Measurements from ENCODE around the gene SPTA1. TPM values are rescaled to one million over a fixed set of nuclear protein-coding genes. Genes with fewer than 3 reads are reported as not detected.

The SPTA1 gene
- total RNA-seq, 2 experiments from 2014 or later = not detected

GRCh38 chr1:158579733-158580132 is 106.8 kb downstream of the SPTA1 start, which contains the start of gene OR10X1:
Gene OR10X1, minus strand, starts transcription at chr1:158579899. Its CDS starts 0 bp downstream, at chr1:158579899.
- H3K27me3 Mint-ChIP-seq = peaks cover 20% of the 10 kb centered on the region
- no peaks in the 10 kb centered on the region for H3K4me1 Mint-ChIP-seq (ENCODE audit: low read depth)
- ATAC-seq (ENCODE audit: poor library complexity) (no peak), DNase-seq (no peak)
- POLR2A ChIA-PET = no interaction called here
- intact Hi-C loops (cut with DNase I, micrococcal nuclease) = no loop called here
- Histone ChIP-seq H3K36me3 (ENCODE audit: insufficient read depth, low read length) (no peaks in the 10 kb centered on the region), H3K27ac (ENCODE audit: low read depth in 1 of 2, low read length in 2 of 2) (no peak within 1 kb of the TSS), H3K4me3 (ENCODE audit: low read length) (no peak within 1 kb of the TSS), H3K9me3 (ENCODE audit: control insufficient read depth in 1 of 2, insufficient read depth in 1 of 2, low read length in 2 of 2) (no peaks in the 10 kb centered on the region), H3K27me3 (ENCODE audit: control insufficient read depth in 1 of 2, insufficient read depth in 2 of 2, low read length in 2 of 2) (no peaks in the 10 kb centered on the region), H3K4me1 (ENCODE audit: insufficient read depth, low read length) (no peaks in the 10 kb centered on the region)
- H3K4me3 Mint-ChIP-seq = no peak within 1 kb of the TSS
- H3K36me3 Mint-ChIP-seq (ENCODE audit: low read depth) = no peaks in the 10 kb centered on the region
- TF ChIP-seq CTCF (IDR thresholded peaks at IDR 0.05) = no peak
- H3K9me3 Mint-ChIP-seq = no peaks in the 10 kb centered on the region
- CTCF ChIA-PET = no interaction called here
- no peak within 1 kb of the TSS for H3K27ac Mint-ChIP-seq

GRCh38 chr1:158577561-158577960 is 109.0 kb downstream of the SPTA1 start:
- Mint-ChIP-seq H3K9me3 (no peaks in the 10 kb centered on the region), H3K4me1 (ENCODE audit: low read depth) (no peaks in the 10 kb centered on the region), H3K27ac (no peak overlapping the region), H3K36me3 (ENCODE audit: low read depth) (no peaks in the 10 kb centered on the region), H3K27me3 (peaks cover 4% of the 10 kb centered on the region), H3K4me3 (no peak overlapping the region)
- H3K4me1 ChIP-seq (ENCODE audit: insufficient read depth, low read length) = no peaks in the 10 kb centered on the region
- no peak overlapping the region for H3K4me3 ChIP-seq (ENCODE audit: low read length)
- ChIA-PET CTCF (no interaction called here), POLR2A (no interaction called here)
- no peak overlapping the region for H3K27ac ChIP-seq (ENCODE audit: low read depth in 1 of 2, low read length in 2 of 2)
- DNase-seq (no peak), ATAC-seq (ENCODE audit: poor library complexity) (no peak)
- intact Hi-C loops (cut with DNase I, micrococcal nuclease) = no loop called here
- H3K9me3 ChIP-seq (ENCODE audit: control insufficient read depth in 1 of 2, insufficient read depth in 1 of 2, low read length in 2 of 2) = no peaks in the 10 kb centered on the region
- TF ChIP-seq CTCF (IDR thresholded peaks at IDR 0.05) = no peak
- no peaks in the 10 kb centered on the region for H3K27me3 ChIP-seq (ENCODE audit: control insufficient read depth in 1 of 2, insufficient read depth in 2 of 2, low read length in 2 of 2)
- H3K36me3 ChIP-seq (ENCODE audit: insufficient read depth, low read length) = no peaks in the 10 kb centered on the region

- Mint-ChIP-seq H3K4me3 (no peak overlapping the region), H3K27ac (no peak overlapping the region), H3K27me3 (peaks cover 27% of the 10 kb centered on the region), H3K9me3 (peaks cover 4% of the 10 kb centered on the region), H3K36me3 (ENCODE audit: low read depth) (no peaks in the 10 kb centered on the region), H3K4me1 (ENCODE audit: low read depth) (no peaks in the 10 kb centered on the region)
- Histone ChIP-seq H3K36me3 (ENCODE audit: insufficient read depth, low read length) (no peaks in the 10 kb centered on the region), H3K4me1 (ENCODE audit: insufficient read depth, low read length) (no peaks in the 10 kb centered on the region), H3K27ac (ENCODE audit: low read depth in 1 of 2, low read length in 2 of 2) (no peak overlapping the region), H3K27me3 (ENCODE audit: control insufficient read depth in 1 of 2, insufficient read depth in 2 of 2, low read length in 2 of 2) (peaks cover 0 to 5% of the 10 kb centered on the region in 2 experiments), H3K4me3 (ENCODE audit: low read length) (no peak overlapping the region), H3K9me3 (ENCODE audit: control insufficient read depth in 1 of 2, insufficient read depth in 1 of 2, low read length in 2 of 2) (no peaks in the 10 kb centered on the region)
- ATAC-seq (ENCODE audit: poor library complexity) (no peak), DNase-seq (no peak)
- POLR2A ChIA-PET = interaction anchor here (0.6 kb wide), 1 partner anchor 218 kb away, joined by 3 read pairs; no protein-coding TSS in a partner anchor
- CTCF ChIA-PET = interaction anchor here (0.8 to 1.0 kb wide), 2 partner anchors 12 to 328 kb away, joined by 3 read pairs; no protein-coding TSS in a partner anchor
- TF ChIP-seq CTCF (IDR thresholded peaks at IDR 0.05) = no peak
- intact Hi-C loops (cut with DNase I, micrococcal nuclease) = no loop called here
Observed at GRCh38 chr1:158572226-158572625, 114.3 kb downstream of the SPTA1 start.
